NCI-H2081 (cell line): ENCODE data around the gene KCNH6.

ENCODE experiments used
- DNase-seq, 2 experiments: peaks; one replicate each; lab custom pipeline; 2025; lab: John Stamatoyannopoulos, UW

The KCNH6 gene

DNA sequence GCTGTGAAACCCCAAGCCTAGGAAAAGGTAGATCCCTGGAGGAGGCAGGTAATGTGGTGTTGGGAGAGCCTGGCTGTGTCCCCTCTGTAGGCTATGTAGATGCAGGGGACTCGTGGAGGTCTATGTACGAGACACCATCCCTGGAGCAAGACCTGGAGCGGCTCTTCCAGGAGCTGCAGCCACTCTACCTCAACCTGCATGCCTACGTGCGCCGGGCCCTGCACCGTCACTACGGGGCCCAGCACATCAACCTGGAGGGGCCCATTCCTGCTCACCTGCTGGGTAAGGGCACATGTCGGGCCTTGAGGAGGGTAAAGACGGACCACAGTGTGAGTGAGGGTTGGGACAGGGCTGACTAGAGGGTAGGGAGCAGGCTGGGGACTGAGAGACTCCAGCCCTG is 34.3 kb upstream of the KCNH6 start:
- DNase-seq = no peak

- no peak for DNase-seq
These were observed 33.9 kb upstream of the KCNH6 start for GRCh38 chr17:63489291-63489690.

- no peak for DNase-seq
These were observed 32.8 kb upstream of the KCNH6 start for GRCh38 chr17:63490329-63490728.

DNA sequence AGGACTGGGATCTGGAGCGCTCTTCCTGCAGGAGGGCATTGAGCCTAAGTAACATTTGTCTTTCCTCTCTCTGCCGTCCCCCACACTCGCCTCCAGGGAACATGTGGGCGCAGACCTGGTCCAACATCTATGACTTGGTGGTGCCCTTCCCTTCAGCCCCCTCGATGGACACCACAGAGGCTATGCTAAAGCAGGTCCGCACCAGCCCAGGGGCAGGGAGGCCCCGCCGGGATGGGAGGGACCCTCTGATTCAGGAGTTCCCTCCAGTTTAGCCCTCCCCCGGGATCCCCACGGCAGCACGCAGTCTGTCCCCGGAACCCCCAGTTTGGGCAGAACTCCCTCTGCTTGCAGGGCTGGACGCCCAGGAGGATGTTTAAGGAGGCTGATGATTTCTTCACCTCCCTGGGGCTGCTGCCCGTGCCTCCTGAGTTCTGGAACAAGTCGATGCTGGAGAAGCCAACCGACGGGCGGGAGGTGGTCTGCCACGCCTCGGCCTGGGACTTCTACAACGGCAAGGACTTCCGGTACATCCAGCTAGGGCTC is 32.2 kb upstream of the KCNH6 start:
- DNase-seq = no peak

GRCh38 chr17:63491413-63491812 is 31.7 kb upstream of the KCNH6 start:
- DNase-seq = no peak

GRCh38 chr17:63491977-63492618 is 31.1 kb upstream of the KCNH6 start:
- no peak for DNase-seq

GRCh38 chr17:63492940-63493339 is 30.2 kb upstream of the KCNH6 start:
- DNase-seq = no peak

DNA sequence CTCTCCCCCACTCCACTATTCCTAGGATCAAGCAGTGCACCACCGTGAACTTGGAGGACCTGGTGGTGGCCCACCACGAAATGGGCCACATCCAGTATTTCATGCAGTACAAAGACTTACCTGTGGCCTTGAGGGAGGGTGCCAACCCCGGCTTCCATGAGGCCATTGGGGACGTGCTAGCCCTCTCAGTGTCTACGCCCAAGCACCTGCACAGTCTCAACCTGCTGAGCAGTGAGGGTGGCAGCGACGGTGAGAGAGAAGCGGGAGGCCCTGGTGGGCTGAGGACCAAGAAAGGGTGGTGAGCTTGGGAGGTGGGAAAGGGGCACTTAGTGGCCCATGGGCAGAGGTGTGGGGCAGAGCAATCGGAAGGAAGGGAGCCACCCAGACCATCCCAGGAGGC is 29.7 kb upstream of the KCNH6 start:
- DNase-seq = no peak

DNA sequence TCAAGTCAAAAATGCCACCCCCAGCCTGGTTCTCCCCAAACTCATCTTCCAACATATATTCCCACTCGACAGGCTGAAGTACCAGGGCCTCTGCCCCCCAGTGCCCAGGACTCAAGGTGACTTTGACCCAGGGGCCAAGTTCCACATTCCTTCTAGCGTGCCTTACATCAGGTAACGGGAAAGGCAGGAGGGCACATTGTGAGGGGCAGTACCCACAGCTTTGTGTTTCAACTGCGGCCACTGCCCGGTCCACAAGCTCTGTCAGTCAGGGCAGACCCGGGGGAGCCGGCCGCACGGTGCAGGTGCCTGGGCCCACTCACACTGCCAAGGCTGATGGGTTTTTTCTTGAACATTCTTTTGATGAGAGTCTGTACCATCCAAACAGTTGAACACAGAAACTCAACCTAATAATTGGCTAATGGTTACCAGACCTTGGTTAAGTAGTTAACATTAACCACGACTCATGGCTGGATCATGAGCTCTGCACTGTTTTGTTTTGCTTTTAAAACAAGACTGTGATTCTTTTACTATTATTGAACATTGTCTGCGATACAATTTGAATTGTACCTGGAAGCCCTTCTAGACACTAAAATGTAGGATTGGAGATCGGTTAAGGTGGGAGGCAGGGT is 28.7 kb upstream of the KCNH6 start:
- DNase-seq = no peak

DNA sequence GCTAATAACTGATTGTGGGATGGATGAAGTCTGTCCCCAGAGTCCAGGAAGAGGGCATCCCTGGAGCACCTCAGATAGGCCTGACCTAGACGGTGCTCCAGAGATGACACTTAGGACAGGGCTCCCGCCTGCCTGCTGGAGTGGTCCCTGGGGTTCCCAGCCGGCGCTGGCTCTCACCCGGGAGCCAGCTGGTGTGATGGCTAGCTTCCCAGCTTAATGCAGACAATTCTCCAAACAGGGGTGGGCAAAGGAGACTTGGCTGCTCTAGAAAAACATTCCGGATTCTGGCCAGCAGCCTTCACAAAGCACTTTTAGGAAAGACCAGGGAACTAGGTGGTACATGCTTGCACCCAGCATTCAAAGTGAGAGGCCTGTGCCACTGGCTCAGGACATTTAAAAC is 27.7 kb upstream of the KCNH6 start:
- DNase-seq = no peak

DNA sequence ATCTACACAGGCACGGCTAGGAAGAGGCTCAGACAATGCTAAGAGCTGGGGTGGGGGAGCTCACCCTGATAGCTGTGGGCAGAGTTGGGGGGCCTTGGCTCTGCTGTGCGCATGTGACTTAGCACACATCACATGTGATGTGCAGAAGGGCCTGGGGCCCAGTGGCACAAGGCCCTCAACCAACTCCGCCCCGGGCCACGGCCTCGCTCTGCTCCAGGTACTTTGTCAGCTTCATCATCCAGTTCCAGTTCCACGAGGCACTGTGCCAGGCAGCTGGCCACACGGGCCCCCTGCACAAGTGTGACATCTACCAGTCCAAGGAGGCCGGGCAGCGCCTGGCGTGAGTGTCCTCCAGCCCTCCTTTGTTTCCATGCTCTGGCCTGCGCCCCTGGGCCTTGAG is 27.0 kb upstream of the KCNH6 start:
- no peak for DNase-seq

DNA sequence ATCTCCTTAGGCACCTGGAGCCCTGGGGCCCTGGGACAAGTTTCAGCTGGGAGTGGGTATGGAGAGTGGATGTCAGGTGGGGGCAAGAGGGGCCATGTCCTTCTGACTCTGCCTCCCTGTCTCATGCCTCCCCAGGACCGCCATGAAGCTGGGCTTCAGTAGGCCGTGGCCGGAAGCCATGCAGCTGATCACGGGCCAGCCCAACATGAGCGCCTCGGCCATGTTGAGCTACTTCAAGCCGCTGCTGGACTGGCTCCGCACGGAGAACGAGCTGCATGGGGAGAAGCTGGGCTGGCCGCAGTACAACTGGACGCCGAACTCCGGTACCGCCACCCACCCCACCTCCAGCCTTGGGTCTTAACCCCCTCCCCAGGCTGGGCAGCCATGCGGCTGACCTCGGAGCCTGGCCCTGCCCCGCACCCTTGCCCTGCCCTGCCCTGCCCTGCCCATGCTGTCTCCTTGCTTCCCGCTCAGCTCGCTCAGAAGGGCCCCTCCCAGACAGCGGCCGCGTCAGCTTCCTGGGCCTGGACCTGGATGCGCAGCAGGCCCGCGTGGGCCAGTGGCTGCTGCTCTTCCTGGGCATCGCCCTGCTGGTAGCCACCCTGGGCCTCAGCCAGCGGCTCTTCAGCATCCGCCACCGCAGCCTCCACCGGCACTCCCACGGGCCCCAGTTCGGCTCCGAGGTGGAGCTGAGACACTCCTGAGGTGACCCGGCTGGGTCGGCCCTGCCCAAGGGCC is 26.3 kb upstream of the KCNH6 start:
- DNase-seq = no peak

GRCh38 chr17:63497708-63498483 is 25.3 kb upstream of the KCNH6 start:
- DNase-seq = peak; percentile 14 to 47

DNA sequence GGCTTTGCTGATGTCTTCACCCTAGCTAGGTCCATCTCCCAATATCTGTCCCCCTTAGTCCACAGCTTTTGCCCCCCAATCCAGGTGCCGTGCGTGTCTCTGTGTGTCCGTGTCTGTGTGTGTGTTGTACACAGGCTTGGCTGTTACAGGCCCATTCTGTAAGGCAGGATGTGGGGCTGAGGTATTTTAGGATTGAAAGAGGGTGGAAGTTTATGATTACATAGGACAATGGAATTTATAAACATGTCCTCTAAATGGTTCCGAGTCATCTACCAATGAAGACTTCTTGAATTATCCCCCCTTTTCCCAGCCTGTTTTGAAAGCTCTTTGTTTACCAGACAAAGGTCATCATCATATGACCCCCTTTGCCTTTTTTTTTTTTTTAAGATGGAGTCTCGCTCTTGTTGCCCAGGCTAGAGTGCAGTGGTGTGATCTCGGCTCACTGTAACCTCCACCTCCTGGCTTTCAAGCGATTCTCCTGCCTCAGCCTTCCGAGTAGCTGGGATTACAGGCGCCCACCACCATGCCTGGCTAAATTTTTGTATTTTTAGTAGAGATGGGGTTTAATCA is 24.4 kb upstream of the KCNH6 start:
- no peak for DNase-seq

DNA sequence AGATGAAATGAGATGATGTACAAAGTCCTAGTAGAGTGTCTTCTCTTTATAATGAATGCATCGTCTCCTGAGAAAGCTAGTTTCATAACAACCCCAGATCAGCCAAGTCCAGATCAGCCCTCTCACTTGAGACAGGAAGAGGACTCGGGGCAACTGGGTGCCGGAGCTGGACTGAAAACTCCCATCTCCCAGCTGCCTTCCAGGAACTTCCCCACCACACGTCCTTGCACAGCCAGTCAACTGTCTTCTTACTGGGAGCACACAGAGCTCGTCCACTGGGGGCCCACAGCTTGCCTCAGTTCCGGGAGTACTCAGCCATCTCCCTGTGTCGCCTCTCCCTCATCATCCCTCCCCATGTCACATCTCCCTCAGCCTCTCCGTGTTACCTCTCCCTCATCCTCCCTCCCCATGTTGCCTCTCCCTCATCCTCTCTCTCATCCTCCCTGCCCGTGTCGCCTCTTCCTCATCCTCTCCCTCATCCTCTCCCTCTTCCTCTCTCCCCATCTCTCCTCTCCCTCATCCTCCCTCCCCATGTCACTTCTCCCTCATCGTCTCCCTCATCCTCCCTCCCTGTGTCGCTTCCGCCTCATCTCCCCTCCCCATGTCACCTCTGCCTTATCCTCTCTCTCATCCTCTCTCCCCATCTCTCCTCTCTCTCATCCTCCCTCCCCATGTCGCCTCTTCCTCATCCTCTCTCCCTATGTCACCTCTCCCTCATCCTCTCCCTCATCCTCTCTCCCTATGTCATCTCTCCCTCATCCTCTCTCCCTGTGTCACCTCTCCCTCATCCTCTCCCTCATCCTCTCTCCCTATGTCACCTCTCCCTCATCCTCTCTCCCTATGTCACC is 22.4 kb upstream of the KCNH6 start:
- no peak for DNase-seq

- DNase-seq = peak in 1 of 2 experiments; percentile 15
These were observed 19.8 kb upstream of the KCNH6 start for GRCh38 chr17:63503341-63503705.

DNA sequence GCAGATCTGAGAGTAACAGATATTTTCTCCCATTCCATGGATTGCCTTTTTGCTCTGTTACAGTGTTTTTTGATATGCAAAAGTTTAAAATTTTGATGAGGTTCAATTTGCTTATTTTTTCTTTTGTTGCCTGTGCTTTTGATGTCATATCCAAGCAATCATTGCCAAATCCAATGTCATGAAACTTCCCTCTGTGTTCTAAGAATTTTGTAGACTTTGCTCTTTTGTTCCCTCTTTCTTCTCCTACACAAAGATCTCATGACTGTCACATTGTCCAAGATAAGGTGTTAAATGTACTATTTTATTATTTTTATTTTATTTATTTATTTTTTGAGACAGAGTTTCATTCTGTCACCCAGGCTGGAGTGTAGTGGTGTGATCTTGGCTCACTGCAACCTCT is 18.9 kb upstream of the KCNH6 start:
- no peak for DNase-seq

DNA sequence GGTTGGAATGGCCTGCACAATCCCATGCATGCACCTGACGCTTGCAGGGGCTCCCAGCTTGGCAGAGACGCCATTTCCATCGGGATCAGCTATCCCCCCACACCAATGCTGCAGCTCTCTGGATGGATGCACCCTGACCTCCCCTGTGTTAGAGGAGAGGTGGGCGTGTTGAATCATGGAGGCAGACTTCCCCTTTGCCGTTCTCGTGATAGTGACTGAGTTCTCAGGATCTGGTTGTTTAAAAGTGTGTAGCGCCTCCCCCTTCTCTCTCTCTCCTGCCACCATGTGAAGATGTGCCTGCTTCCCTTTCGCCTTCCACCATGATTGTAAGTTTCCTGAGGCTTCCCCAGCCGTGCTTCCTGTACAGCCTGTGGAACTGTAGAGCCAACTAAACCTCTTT is 17.8 kb upstream of the KCNH6 start:
- DNase-seq = no peak

GRCh38 chr17:63506627-63507026 is 16.5 kb upstream of the KCNH6 start:
- no peak for DNase-seq

- no peak for DNase-seq
These were observed 11.8 kb upstream of the KCNH6 start for GRCh38 chr17:63511331-63511730.

DNA sequence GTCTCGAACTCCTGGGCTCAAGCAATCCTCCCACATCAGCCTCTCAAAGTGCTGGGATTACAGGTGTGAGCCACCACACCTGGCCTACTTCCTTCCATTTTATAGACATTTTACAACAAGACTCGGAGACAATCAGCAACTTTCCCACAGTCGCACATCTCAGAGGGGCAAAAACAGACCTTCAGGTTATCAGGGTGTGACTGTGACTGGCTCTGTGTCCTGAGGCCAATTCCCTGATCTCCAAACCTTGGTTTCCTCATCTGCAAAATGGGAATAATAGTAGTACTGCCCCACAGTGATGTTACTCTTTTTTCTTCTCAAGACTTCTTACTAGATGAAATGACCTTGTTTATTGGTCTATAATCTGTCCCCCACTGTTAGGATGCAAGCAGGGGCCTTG is 10.8 kb upstream of the KCNH6 start:
- DNase-seq = no peak
